GM23338 (cell line): ENCODE results near the gene B4GALT7. TPM values are rescaled to one million over a fixed set of nuclear protein-coding genes. Genes with fewer than 3 reads are reported as not detected.
"Not testable (repeated sequence)": the region's sequence is repeated elsewhere in the genome, so short reads cannot be mapped to it uniquely, and the experiment has no call there.

Source experiments
- ATAC-seq: fragments of 200-7000 bp; cut with Tn5 transposase; 3 replicates; pipeline ENCODE4 v1.9.1; 2020
- DNase-seq: peaks from one replicate; pipeline ENCODE4 v3.0.0-alpha.2; 2015; ENCODE audit warnings: low spot score
- H2AFZ ChIP-seq: fragments of 200-600 bp; sonication (generic); 2 replicates; pipeline ENCODE4 v1.8.0; 2016; ENCODE audit warnings: antibody characterized with exemption, mild to moderate bottlenecking, moderate library complexity
- H3F3A ChIP-seq: fragments of 200-600 bp; sonication (generic); replicated peaks from 2 replicates; pipeline ENCODE4 v1.8.0; 2017; ENCODE audit warnings: antibody characterized with exemption, mixed run types, low read depth
- H3K27ac ChIP-seq: fragments of 200-600 bp; sonication (generic); 2 replicates; pipeline ENCODE4 v1.6.1; 2016; ENCODE audit warnings: low read depth
- H3K27me3 ChIP-seq: fragments of 200-600 bp; sonication (generic); 2 replicates; pipeline ENCODE4 v1.8.0; 2016; ENCODE audit warnings: mild to moderate bottlenecking, mixed run types, moderate library complexity; ENCODE audit not compliant: insufficient read depth
- H3K36me3 ChIP-seq: fragments of 200-600 bp; sonication (generic); 2 replicates; pipeline ENCODE4 v1.8.0; 2016; ENCODE audit warnings: mild to moderate bottlenecking; ENCODE audit not compliant: insufficient read depth
- H3K4me1 ChIP-seq: fragments of 200-600 bp; sonication (generic); 2 replicates; pipeline ENCODE4 v1.8.0; 2016; ENCODE audit warnings: mild to moderate bottlenecking, moderate library complexity; ENCODE audit not compliant: insufficient read depth
- H3K4me2 ChIP-seq: fragments of 200-600 bp; sonication (generic); 2 replicates; pipeline ENCODE4 v1.7.1; 2017; ENCODE audit warnings: mixed run types
- H3K4me3 ChIP-seq: fragments of 200-600 bp; sonication (generic); 2 replicates; pipeline ENCODE4 v1.6.1; 2016; ENCODE audit warnings: mixed run types
- H3K79me2 ChIP-seq: fragments of 200-600 bp; sonication (generic); replicated peaks from 2 replicates; pipeline ENCODE4 v1.8.0; 2017; ENCODE audit warnings: mild to moderate bottlenecking; ENCODE audit not compliant: insufficient read depth
- H3K9me2 ChIP-seq: fragments of 200-600 bp; sonication (generic); 2 replicates; pipeline ENCODE4 v1.8.0; 2017; ENCODE audit not compliant: insufficient read depth
- H4K20me1 ChIP-seq: fragments of 200-600 bp; sonication (generic); replicated peaks from 2 replicates; pipeline ENCODE4 v1.8.0; 2017; ENCODE audit warnings: mild to moderate bottlenecking; ENCODE audit not compliant: insufficient read depth
- H3K27ac Mint-ChIP-seq: 2 replicates; pipeline ENCODE4 v1.8.0; 2020; ENCODE audit warnings: inconsistent platforms, mild to moderate bottlenecking, moderate library complexity, mixed read lengths
- H3K27me3 Mint-ChIP-seq: 3 replicates; pipeline ENCODE4 v1.8.0; 2022; ENCODE audit warnings: low read depth, mild to moderate bottlenecking, moderate library complexity, mixed read lengths, inconsistent platforms; ENCODE audit not compliant: insufficient read depth, poor library complexity
- H3K36me3 Mint-ChIP-seq: 3 replicates; pipeline ENCODE4 v1.8.0; 2021; ENCODE audit warnings: low read depth, mild to moderate bottlenecking, inconsistent platforms, moderate library complexity, mixed read lengths
- H3K4me1 Mint-ChIP-seq: 3 replicates; pipeline ENCODE4 v1.8.0; 2020; ENCODE audit warnings: mild to moderate bottlenecking, inconsistent platforms, mixed read lengths
- H3K4me3 Mint-ChIP-seq: 3 replicates; pipeline ENCODE4 v1.8.0; 2021; ENCODE audit warnings: moderate library complexity, mild to moderate bottlenecking, inconsistent platforms, mixed read lengths
- H3K9me3 Mint-ChIP-seq: 3 replicates; pipeline ENCODE4 v1.8.0; 2020; ENCODE audit warnings: moderate library complexity, mild to moderate bottlenecking, inconsistent platforms, mixed read lengths
- polyA plus RNA-seq: library from polyadenylated mRNA; unstranded; fragments of >200 nt; fragmentation: Nextera tagmentation; extraction: Ambion mirVana; gene quantifications from 2 replicates; pipeline ENCODE4 v1.2.1, GENCODE V29; 2016
- total RNA-seq: library from RNA; depleted of rRNA; stranded (reverse); fragments of >200 nt; shearing (Covaris generic); gene quantifications from 2 replicates; pipeline ENCODE4 v1.2.3, GENCODE V29; 2014; rRNA removed

Gene B4GALT7
- total and polyA plus RNA-seq, 2 experiments from 2014 or later, result 10.0 to 23.3 TPM

- not testable (repeated sequence) for H3K27me3 ChIP-seq, H3K4me2 ChIP-seq, DNase-seq, H3K4me1 Mint-ChIP-seq, H2AFZ ChIP-seq, H3K4me3 ChIP-seq, H3K27ac Mint-ChIP-seq, ATAC-seq, H4K20me1 ChIP-seq, H3K27me3 Mint-ChIP-seq, H3F3A ChIP-seq, H3K79me2 ChIP-seq, H3K27ac ChIP-seq, H3K4me1 ChIP-seq, H3K36me3 ChIP-seq, H3K9me2 ChIP-seq, H3K4me3 Mint-ChIP-seq
- H3K9me3 Mint-ChIP-seq, result peaks cover 39% of the 10 kb centered on the region
- H3K36me3 Mint-ChIP-seq, result peaks cover 45% of the 10 kb centered on the region
These were observed 45.5 kb downstream of the B4GALT7 start for GRCh38 chr5:177645462-177645861.

- H3K27ac ChIP-seq, H3K27ac Mint-ChIP-seq, H3K27me3 Mint-ChIP-seq, H3K4me1 ChIP-seq, H3K9me2 ChIP-seq, ATAC-seq, H3K4me3 Mint-ChIP-seq, H3K4me2 ChIP-seq, DNase-seq, H3K4me1 Mint-ChIP-seq, H3K27me3 ChIP-seq, H4K20me1 ChIP-seq, H3K36me3 ChIP-seq, H3K4me3 ChIP-seq, H3K79me2 ChIP-seq, H3F3A ChIP-seq, H2AFZ ChIP-seq: not testable (repeated sequence)
- peaks cover 26% of the 10 kb centered on the region; the same call in 2 of the 3 replicates for H3K36me3 Mint-ChIP-seq
- peaks cover 27% of the 10 kb centered on the region for H3K9me3 Mint-ChIP-seq
These were observed 51.3 kb downstream of the B4GALT7 start for GRCh38 chr5:177651235-177651634.

- not testable (repeated sequence) for H3K27ac Mint-ChIP-seq, H3K4me3 ChIP-seq, H3K9me2 ChIP-seq, H3K27me3 Mint-ChIP-seq, H3K36me3 Mint-ChIP-seq, H3K4me3 Mint-ChIP-seq, DNase-seq, ATAC-seq, H3F3A ChIP-seq, H3K27me3 ChIP-seq, H3K27ac ChIP-seq, H3K36me3 ChIP-seq, H3K4me1 ChIP-seq, H3K4me1 Mint-ChIP-seq, H3K9me3 Mint-ChIP-seq, H4K20me1 ChIP-seq, H2AFZ ChIP-seq, H3K79me2 ChIP-seq, H3K4me2 ChIP-seq
These were observed 57.9 kb downstream of the B4GALT7 start for GRCh38 chr5:177657846-177658245.

- H3K4me3 ChIP-seq, H3K9me2 ChIP-seq, H2AFZ ChIP-seq, DNase-seq, H4K20me1 ChIP-seq, H3F3A ChIP-seq, H3K27me3 ChIP-seq, H3K4me3 Mint-ChIP-seq, H3K36me3 Mint-ChIP-seq, H3K27me3 Mint-ChIP-seq, H3K4me1 ChIP-seq, H3K4me2 ChIP-seq, H3K79me2 ChIP-seq, H3K4me1 Mint-ChIP-seq, H3K36me3 ChIP-seq, ATAC-seq, H3K9me3 Mint-ChIP-seq, H3K27ac ChIP-seq, H3K27ac Mint-ChIP-seq: not testable (repeated sequence)
These were observed 58.6 kb downstream of the B4GALT7 start for GRCh38 chr5:177658542-177658941.

Other genes starting within 250 kb of the B4GALT7 start
- gene LMAN2, start 248.5 kb upstream of the B4GALT7 start, total RNA-seq, result 220 and 227 TPM in 2 replicates
- gene LMAN2, start 248.5 kb upstream of the B4GALT7 start, polyA plus RNA-seq, result 145 and 153 TPM in 2 replicates
- 37.9 and 39.3 TPM in 2 replicates for gene RGS14, start 242.2 kb upstream of the B4GALT7 start, total RNA-seq
- gene RGS14, start 242.2 kb upstream of the B4GALT7 start, polyA plus RNA-seq, result 23.5 and 24.8 TPM in 2 replicates
- 0.31 TPM in 1 of 2 replicates, not detected in the other for gene SLC34A1, start 215.7 kb upstream of the B4GALT7 start, total RNA-seq
- not detected in 2 replicates for gene SLC34A1, start 215.7 kb upstream of the B4GALT7 start, polyA plus RNA-seq
- 1.9 TPM in 1 of 2 replicates, not detected in the other for gene PFN3, start 199.5 kb upstream of the B4GALT7 start, total RNA-seq
- gene PFN3, start 199.5 kb upstream of the B4GALT7 start, polyA plus RNA-seq, result 2.0 and 3.1 TPM in 2 replicates
- 2.6 and 2.9 TPM in 2 replicates for gene F12, start 190.6 kb upstream of the B4GALT7 start, total RNA-seq
- gene F12, start 190.6 kb upstream of the B4GALT7 start, polyA plus RNA-seq, result 8.0 and 8.1 TPM in 2 replicates
- gene GRK6, start 173.5 kb upstream of the B4GALT7 start, total RNA-seq, result 37.2 and 56.8 TPM in 2 replicates
- 13.0 and 18.7 TPM in 2 replicates for gene GRK6, start 173.5 kb upstream of the B4GALT7 start, polyA plus RNA-seq
- 6.4 and 9.7 TPM in 2 replicates for gene PRR7, start 153.3 kb upstream of the B4GALT7 start, total RNA-seq
- gene PRR7, start 153.3 kb upstream of the B4GALT7 start, polyA plus RNA-seq, result 7.6 and 7.7 TPM in 2 replicates
- 242 and 290 TPM in 2 replicates for gene DBN1, start 126.5 kb upstream of the B4GALT7 start, total RNA-seq
- 102 and 106 TPM in 2 replicates for gene DBN1, start 126.5 kb upstream of the B4GALT7 start, polyA plus RNA-seq
- gene PDLIM7, start 102.5 kb upstream of the B4GALT7 start, total RNA-seq, result 73.0 and 94.7 TPM in 2 replicates
- gene PDLIM7, start 102.5 kb upstream of the B4GALT7 start, polyA plus RNA-seq, result 128 TPM in 2 replicates
- gene DOK3, start 90.3 kb upstream of the B4GALT7 start, total RNA-seq, result 4.9 and 11.1 TPM in 2 replicates
- gene DOK3, start 90.3 kb upstream of the B4GALT7 start, polyA plus RNA-seq, result 2.2 and 2.8 TPM in 2 replicates
- 115 and 139 TPM in 2 replicates for gene DDX41, start 83.2 kb upstream of the B4GALT7 start, total RNA-seq
- gene DDX41, start 83.2 kb upstream of the B4GALT7 start, polyA plus RNA-seq, result 67.1 and 73.4 TPM in 2 replicates
- 46.9 and 58.6 TPM in 2 replicates for gene FAM193B, start 45.6 kb upstream of the B4GALT7 start, total RNA-seq
- 44.4 and 46.1 TPM in 2 replicates for gene FAM193B, start 45.6 kb upstream of the B4GALT7 start, polyA plus RNA-seq
- 130 and 142 TPM in 2 replicates for gene TMED9, start 7.9 kb upstream of the B4GALT7 start, total RNA-seq
- gene TMED9, start 7.9 kb upstream of the B4GALT7 start, polyA plus RNA-seq, result 74.4 and 77.2 TPM in 2 replicates
- not detected in 2 replicates for gene FAM153A, start 182.8 kb downstream of the B4GALT7 start, total RNA-seq
- not detected in 2 replicates for gene FAM153A, start 182.8 kb downstream of the B4GALT7 start, polyA plus RNA-seq